Ishikawa (cell line): Measurements from ENCODE around the gene LRIT2.

Experiments
- CEBPB ChIP-seq: IDR thresholded peaks from 2 replicates; pipeline ENCODE4 v1.6.1; 2012
- CREB1 ChIP-seq: IDR thresholded peaks from 2 replicates; pipeline ENCODE4 v1.6.1; 2012; ENCODE audit warnings: low read depth
- EGR1 ChIP-seq: IDR thresholded peaks from 2 replicates; pipeline ENCODE4 v1.6.1; 2012
- EP300 ChIP-seq: IDR thresholded peaks from 2 replicates; pipeline ENCODE4 v1.6.1; 2012; ENCODE audit warnings: borderline replicate concordance
- FOXM1 ChIP-seq: IDR thresholded peaks from 2 replicates; pipeline ENCODE4 v1.6.1; 2012; ENCODE audit warnings: low read depth, borderline replicate concordance
- MAX ChIP-seq: IDR thresholded peaks from 2 replicates; pipeline ENCODE4 v1.6.1; 2012
- NFIC ChIP-seq: IDR thresholded peaks from 2 replicates; pipeline ENCODE4 v1.6.1; 2012
- RAD21 ChIP-seq: IDR thresholded peaks from 2 replicates; pipeline ENCODE4 v1.6.1; 2012; ENCODE audit warnings: low read depth
- REST ChIP-seq: IDR thresholded peaks from 2 replicates; pipeline ENCODE4 v1.6.1; 2012; ENCODE audit warnings: low read depth, mild to moderate bottlenecking
- TAF1 ChIP-seq: IDR thresholded peaks from 2 replicates; pipeline ENCODE4 v1.6.1; 2012; ENCODE audit warnings: low read depth, mild to moderate bottlenecking
- TCF12 ChIP-seq: IDR thresholded peaks from 2 replicates; pipeline ENCODE4 v1.6.1; 2012; ENCODE audit warnings: low read depth
- TEAD4 ChIP-seq: IDR thresholded peaks from 2 replicates; pipeline ENCODE4 v1.6.1; 2012
- USF1 ChIP-seq: IDR thresholded peaks from 2 replicates; pipeline ENCODE4 v1.6.1; 2012
- YY1 ChIP-seq: IDR thresholded peaks from 2 replicates; pipeline ENCODE4 v1.6.1; 2012; ENCODE audit warnings: low read depth
- ZBTB7A ChIP-seq: IDR thresholded peaks from 2 replicates; pipeline ENCODE4 v1.6.1; 2012; ENCODE audit warnings: low read depth

LRIT2 gene

GRCh38 chr10:84205049-84205852 lies 20.1 kb downstream of the LRIT2 start:
- no peak for TF ChIP-seq NFIC
- TF ChIP-seq RAD21, result peak; percentile 83
- no peak for TF ChIP-seq EGR1
- no peak for TF ChIP-seq USF1
- TF ChIP-seq YY1, result no peak
- TF ChIP-seq TCF12, result no peak
- no peak for TF ChIP-seq FOXM1

- TF ChIP-seq CREB1, result no peak
- TF ChIP-seq YY1, result no peak
These were observed 20.7 kb downstream of the LRIT2 start for GRCh38 chr10:84204610-84205009.

GRCh38 chr10:84204122-84204521 lies 21.2 kb downstream of the LRIT2 start:
- TF ChIP-seq RAD21 (peak; percentile 13; the same call in 1 of the 2 replicates), EGR1 (no peak)

DNA sequence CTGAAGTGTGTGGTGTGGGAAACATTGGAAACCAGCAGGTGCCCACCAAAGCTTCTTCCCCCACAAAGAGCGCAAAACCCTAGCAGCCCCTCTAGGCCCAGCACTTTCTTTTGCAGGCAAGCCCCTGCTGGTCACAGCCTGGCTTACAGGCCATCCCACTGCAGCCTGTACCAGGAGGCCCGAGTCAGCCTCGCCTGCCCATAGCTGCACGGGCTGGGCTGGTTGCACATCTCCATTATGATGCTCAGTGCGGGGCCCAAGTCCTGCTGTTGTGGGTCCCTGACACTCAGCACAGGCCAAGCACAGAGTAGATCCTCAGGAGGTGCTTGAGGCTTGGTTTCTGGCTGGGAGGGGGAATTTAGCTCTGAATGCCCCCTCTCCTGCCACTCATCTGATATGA lies 23.0 kb downstream of the LRIT2 start:
- TF ChIP-seq TAF1, result no peak
- no peak for TF ChIP-seq ZBTB7A
- no peak for TF ChIP-seq EP300
- TF ChIP-seq YY1, result no peak
- TF ChIP-seq USF1, result no peak
- TF ChIP-seq CEBPB, result no peak
- no peak for TF ChIP-seq REST
- no peak for TF ChIP-seq MAX
- no peak for TF ChIP-seq TEAD4
- no peak for TF ChIP-seq NFIC
- TF ChIP-seq CREB1, result no peak
- no peak for TF ChIP-seq TCF12
- no peak for TF ChIP-seq FOXM1

DNA sequence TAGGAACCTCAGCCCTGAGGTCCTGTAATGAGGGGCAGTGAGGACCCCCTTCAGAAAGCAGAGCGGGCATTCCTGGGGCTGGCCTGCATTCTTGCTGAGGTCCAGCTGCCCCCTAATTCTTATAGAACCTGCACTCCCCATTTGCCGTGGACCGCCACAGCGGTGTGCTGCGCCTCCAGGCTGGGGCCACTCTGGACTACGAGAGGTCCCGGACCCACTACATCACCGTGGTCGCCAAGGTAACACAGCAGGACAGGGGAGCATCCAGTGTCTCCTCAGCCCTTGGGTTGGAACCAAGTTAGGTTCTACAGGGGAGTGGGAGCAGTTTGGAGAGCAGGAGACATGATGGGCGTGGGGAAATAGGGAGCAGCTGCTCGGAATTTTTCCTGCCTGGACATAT lies 23.7 kb downstream of the LRIT2 start:
- TF ChIP-seq EP300 (no peak), EGR1 (no peak), REST (no peak), CREB1 (no peak), CEBPB (no peak), YY1 (no peak), RAD21 (no peak), NFIC (no peak), TAF1 (no peak)

GRCh38 chr10:84201244-84201606 lies 24.1 kb downstream of the LRIT2 start:
- TF ChIP-seq TEAD4 (no peak), TCF12 (no peak), REST (no peak), EGR1 (no peak), TAF1 (no peak), MAX (no peak), USF1 (no peak), NFIC (no peak), CREB1 (no peak)
